ENCODE results near the gene CALML3.
"Not testable (repeated sequence)": the region's sequence is repeated elsewhere in the genome, so short reads cannot be mapped to it uniquely, and the experiment has no call there.

The CALML3 gene

DNA sequence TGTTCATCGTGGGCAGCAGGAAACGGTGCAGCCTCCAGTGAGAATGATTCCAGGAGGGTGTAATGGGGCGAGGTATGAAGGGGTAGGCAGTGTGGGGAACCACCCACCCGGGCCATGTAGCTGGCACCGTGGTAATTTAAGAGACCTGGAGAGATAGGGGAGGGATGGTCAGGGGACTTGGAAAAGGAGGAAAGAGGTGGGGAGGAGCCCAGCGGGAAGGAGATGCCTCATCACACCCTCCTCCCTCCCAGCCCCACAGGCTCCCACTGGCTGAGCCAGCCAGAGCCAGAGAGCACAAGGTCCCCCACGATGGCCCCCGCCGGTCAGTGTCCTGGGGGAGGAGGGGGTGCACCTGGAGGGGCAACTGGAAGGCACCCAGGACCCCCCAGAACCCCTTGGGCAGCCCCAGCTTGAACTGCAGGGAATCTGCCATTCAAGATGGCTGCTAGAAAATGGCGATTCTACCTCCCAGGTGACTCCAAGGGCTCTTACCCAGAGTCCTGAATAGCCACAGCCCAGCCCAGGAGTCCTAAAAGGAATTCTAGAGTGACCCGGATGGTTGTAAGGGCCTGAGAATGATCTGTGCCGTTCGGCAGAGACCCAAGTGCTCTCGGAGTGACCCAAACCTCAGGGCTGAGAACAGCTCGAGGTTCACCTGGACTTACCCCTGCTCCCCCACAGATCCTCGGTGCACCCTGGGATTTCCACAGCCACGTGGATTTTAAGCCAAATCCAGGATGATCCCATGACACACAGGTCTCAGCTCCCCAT is 28.8 kb downstream of the CALML3 start:
- DNase-seq (ENCODE audit: low read depth in 3 of 3): no peak

- DNase-seq (ENCODE audit: low read depth in 3 of 3): no peak
Observed at GRCh38 chr10:5555021-5555510, 30.3 kb downstream of the CALML3 start.

DNA sequence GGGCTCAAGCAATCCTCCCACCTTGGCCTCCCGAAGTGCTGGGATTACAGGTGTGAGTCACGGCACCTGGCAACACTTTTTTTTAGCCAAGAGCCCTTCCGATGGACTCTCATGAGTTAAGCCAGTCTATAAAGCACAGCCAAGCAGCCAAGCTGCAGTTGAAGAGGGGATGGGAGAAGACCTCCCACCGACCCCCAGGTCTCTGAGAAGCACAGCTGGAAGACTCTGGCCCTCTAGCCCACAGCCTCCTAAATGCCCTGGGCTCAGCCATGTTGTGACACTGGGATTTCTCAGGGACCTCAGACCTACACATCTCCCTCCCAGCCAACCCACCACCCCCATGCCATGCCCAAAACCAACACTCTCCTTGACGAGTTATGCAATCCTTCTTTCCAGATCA is 31.1 kb downstream of the CALML3 start:
- DNase-seq (ENCODE audit: low read depth in 3 of 3): no peak

GRCh38 chr10:5556576-5556975 is 31.8 kb downstream of the CALML3 start:
- no peak for DNase-seq (ENCODE audit: low read depth in 3 of 3)

GRCh38 chr10:5557040-5557721 is 32.4 kb downstream of the CALML3 start:
- DNase-seq (ENCODE audit: low read depth in 3 of 3): no peak

GRCh38 chr10:5557799-5558771 is 33.3 kb downstream of the CALML3 start:
- DNase-seq (ENCODE audit: low read depth in 3 of 3): no peak

DNA sequence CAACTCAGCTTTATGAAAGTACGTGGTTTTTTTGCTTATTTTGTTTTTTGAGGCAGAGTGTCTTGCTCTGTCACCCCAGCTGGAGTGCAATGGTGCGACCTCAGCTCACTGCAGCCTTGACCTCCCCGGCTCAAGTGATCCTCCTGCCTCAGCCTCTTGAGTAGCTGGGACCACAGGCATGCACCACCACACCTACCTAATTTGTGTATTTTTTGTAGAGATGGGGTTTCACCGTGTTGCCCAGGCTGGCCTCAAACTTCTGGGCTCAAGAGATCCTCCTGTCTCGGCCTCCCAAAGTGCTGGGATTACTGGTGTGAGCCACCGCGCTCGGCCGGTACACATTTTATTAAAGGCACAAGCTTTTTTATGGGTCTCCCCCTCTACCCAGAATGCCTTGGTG is 34.3 kb downstream of the CALML3 start:
- DNase-seq (ENCODE audit: low read depth in 3 of 3): not testable (repeated sequence)

- no peak for DNase-seq (ENCODE audit: low read depth in 3 of 3)
Observed at GRCh38 chr10:5559642-5560141, 34.9 kb downstream of the CALML3 start.

- DNase-seq (ENCODE audit: low read depth in 3 of 3): no peak
Observed at GRCh38 chr10:5560142-5560816, 35.5 kb downstream of the CALML3 start.

DNA sequence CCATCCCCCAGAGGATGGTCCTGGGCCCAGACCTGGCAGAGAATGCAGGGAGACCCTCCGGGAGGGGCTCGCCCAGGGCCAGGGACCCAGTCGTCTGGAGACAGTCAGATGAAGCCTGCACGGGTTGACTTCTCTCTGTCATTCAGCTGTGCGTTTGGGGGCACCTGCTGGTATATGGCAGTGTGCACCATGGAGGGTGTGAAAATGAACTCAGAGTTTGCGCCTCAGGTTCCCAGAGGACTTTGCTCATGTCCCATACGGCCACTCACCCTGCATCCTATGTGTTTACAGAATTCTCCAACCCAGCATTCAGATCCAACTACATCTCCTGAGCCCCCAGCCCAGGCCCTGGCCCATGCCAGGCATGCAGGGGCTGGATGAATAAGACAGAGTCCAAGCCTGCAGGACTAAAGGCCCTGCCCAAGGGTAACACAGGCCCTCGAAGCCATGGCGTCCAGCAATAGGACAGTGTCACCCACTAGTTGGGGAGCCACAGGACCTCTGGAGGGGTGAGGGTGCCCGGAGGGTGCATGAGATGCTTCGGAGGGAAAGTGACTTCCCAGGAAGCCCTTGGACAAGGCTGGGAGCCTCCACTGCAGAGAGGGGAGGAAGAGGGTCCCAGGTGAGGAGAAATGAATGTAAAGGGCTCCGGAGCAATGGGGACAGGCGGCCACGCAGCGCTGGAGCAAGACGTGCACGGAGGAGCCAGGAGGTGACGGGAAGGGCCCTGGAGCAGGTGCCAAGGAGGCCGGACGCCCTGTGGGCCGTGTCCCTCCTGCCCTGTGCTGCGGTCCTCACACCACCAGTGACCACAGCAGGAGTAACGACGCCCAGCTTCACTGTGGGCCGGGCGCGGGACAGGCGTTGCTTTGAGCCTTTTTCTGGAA is 36.3 kb downstream of the CALML3 start:
- DNase-seq (ENCODE audit: low read depth in 3 of 3): no peak

GRCh38 chr10:5561704-5562645 is 37.2 kb downstream of the CALML3 start:
- DNase-seq (ENCODE audit: low read depth in 3 of 3): no peak

- DNase-seq (ENCODE audit: low read depth in 3 of 3): no peak
Observed at GRCh38 chr10:5563321-5563961, 38.7 kb downstream of the CALML3 start.

GRCh38 chr10:5563991-5564536 is 39.3 kb downstream of the CALML3 start:
- peak; percentile 30 to 54 (median 46) for DNase-seq (ENCODE audit: low read depth in 3 of 3)

DNA sequence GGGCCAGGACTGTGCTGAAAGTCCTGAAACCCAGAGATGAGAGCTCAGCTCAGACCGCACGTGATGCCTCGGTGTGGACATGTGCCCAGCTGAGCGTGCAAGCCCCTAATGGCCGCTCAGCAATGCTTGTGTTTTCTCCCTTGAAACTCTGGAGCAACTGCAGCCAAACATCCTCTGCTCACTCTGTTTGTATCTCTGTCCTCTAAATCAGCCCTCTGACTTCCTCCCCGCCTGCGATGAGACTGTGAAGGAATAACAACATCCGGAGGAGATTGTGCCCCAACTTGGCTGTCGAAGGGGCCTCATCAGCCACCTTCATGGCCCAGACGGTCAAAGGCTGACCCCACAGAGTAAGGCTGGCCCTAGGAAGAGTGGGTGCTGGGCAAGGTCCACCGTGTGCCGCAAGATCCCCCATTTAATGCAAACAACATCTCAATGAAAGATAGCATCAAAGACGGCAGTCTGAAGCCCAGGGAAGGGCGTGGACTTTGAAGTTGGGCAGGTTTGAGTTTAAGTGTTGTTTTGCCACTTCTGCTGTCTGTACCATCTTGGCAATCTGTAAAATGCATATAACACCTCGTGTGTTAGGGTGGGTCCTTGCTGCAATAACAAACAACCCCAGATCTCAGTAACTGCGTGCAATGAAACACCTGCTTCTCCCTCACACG is 39.9 kb downstream of the CALML3 start:
- no peak for DNase-seq (ENCODE audit: low read depth in 3 of 3)

DNA sequence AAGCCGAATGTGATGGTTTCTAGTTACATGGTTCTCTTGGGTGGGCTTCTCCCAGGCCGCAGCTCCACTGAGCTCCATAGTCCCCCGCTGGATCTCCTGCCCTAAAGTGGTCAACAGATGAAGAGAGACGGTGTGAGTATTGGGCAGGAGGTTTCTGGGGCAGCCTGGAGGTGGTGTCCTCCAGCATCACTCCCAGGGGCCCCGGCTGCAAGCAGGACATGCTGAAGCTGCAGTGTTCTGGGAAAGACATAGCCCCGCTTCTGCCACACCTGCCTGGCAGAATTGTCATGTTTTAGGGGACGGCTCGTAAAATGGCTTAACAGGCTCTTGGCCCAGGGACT is 40.4 kb downstream of the CALML3 start:
- no peak for DNase-seq (ENCODE audit: low read depth in 3 of 3)

- no peak for DNase-seq (ENCODE audit: low read depth in 3 of 3)
Observed at GRCh38 chr10:5565671-5566581, 41.2 kb downstream of the CALML3 start.

DNA sequence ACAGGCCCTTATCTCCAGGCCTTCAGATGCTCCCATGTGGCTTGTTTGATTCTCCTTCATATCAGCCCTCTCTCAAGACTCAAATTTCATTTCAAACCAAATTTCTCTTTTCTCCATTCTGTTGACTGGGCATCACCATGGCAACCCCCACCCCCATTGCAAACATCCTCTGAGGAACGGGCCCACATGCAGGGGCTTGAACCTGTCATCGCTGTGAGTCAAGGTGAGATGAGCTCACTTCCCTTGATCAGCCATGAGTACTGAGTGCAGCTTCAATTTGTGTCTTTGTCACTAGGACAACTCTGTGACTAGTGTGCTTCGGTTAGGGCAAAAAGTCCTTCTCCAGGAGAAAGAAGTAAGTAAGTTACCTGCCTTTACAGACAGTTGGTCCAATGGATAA is 41.9 kb downstream of the CALML3 start:
- peak; percentile 27 to 54 (median 49) for DNase-seq (ENCODE audit: low read depth in 3 of 3)
